Lower leg skin (tissue), 3 donors: Measurements from ENCODE around the gene ZNF540.
"Not testable (repeated sequence)": the region's sequence is repeated elsewhere in the genome, so short reads cannot be mapped to it uniquely, and the experiment has no call there.

Experiments
- CTCF ChIP-seq, 3 donors: fragments of 450-650 bp; IDR thresholded peaks; one replicate each; pipeline ENCODE4 v1.5.1; 2016; ENCODE audit warnings: antibody characterized with exemption in 3 of 3, mild to moderate bottlenecking in 3 of 3, moderate library complexity in 2 of 3
- POLR2A ChIP-seq, 2 donors: fragments of 450-650 bp; IDR thresholded peaks; one replicate each; pipeline ENCODE4 v1.6.1; 2016 to 2017; ENCODE audit warnings: antibody characterized with exemption in 2 of 2, mild to moderate bottlenecking in 1 of 2, moderate library complexity in 1 of 2

GRCh38 chr19:37657157-37657556, 62.5 kb downstream of the ZNF540 start:
- not testable (repeated sequence) for TF ChIP-seq CTCF, POLR2A (IDR thresholded peaks at IDR 0.05)
